Right ventricle myocardium inferior (tissue), 1 donor: ENCODE measurements around the gene CFAP221. TPM values are rescaled to one million over a fixed set of nuclear protein-coding genes. Genes with fewer than 3 reads are reported as not detected.

Experiments used
- ATAC-seq: fragments of 200-7000 bp; cut with Tn5 transposase; one replicate; pipeline ENCODE4 v1.9.1; 2020; ENCODE audit warnings: mild to moderate bottlenecking, moderate library complexity
- DNase-seq: peaks from one replicate; pipeline ENCODE4 v3.0.0; 2021; ENCODE audit errors: missing footprints
- intact Hi-C: fragments of 100-400 bp; cut with DNase I; formaldehyde crosslinking; loops from one replicate; pipeline ENCODE4 v1.11.0; 2022
- total RNA-seq: library from RNA; stranded (reverse); fragmentation: NEBNext Ultra II Directional; extraction: Animal tissue kit (Norgen Biotek cat#: 25700); gene quantifications from one replicate; pipeline ENCODE4 v1.2.1, GENCODE V29; 2021
- donor health status: DM: no; HTN: yes; CAD: no; lungs with severe emphysema.

Gene CFAP221
- total RNA-seq, 1 donor from 2014 or later = 0.51 TPM

DNA sequence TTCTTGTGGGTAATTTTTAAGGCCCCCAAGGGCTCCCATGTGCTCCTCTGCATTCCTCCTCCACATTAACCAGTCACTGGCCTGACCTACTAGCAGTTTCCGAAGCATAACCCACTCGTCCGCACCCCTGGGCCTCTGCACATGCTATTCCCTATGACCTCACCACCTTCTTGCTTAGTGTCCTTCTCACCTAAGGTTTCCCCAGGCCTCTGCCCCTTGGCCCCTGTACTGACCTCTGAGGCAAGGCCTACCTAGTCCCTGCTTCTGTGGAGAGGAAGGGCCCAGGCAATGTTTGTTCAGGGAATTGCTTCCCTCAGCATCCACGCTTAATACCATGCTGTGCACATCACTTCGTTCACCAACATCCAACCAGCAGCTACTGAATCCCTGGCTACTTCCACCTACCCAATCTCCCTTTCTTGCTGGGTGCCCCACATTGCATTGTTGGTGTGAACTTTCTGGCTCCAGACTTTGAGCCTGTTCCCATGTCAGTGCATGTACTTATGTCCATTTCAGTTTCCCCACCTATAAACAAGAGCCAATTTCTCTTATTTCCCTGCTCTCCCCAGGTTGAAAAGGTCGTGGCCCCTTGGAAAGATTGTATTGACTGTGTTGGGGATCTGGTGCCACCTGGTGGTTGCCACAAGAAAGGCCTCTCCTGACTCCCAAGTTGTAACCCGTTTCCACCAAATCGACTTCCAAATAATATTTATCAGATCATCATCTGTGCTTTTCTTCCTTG lies 115.5 kb downstream of the CFAP221 start:
- DNase-seq (no peak), ATAC-seq (peak; percentile 37)
- intact Hi-C loops = loop anchor here (5.0 kb wide), 1 partner anchor 252 kb away; no protein-coding TSS in a partner anchor

DNA sequence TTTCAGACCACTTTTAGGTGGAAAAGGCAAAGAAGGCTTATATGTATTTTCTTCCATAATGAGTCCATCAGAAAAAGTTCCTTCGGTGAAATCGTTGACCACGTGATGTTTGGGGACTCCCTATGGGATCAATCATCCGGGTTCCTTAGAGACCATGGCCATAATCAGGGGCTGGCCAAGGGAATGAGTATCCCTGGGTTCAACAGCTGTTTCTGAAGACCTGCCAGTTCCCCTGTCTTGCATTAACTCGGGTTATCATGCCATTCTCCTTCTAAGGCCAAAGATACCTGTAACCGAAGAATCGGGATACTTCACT lies 116.1 kb downstream of the CFAP221 start:
- no peak for ATAC-seq
- intact Hi-C loops = loop anchor here (5.0 kb wide), 1 partner anchor 253 kb away; no protein-coding TSS in a partner anchor
- no peak for DNase-seq

DNA sequence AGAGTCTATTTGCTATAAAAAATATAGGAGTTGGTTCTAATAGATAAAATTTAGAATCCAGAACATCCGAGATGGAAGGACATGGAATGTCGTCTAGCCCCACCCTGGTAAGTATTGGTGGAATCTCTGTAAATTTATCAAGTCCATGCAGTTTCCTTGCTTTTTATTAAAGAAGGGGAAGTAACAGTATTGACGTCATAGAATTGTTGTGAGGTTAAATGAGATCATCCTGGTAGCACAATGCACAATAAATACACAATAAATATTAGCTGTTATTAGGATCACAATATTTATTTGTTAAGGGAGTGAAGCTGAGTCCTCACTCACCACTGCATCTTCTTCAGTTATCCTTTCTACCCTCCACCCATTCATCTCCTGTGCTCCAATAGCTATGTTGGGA lies 118.0 kb downstream of the CFAP221 start:
- ATAC-seq (no peak), DNase-seq (no peak)
- intact Hi-C loops = loop anchor here (5.0 kb wide), 1 partner anchor 255 kb away; no protein-coding TSS in a partner anchor

DNA sequence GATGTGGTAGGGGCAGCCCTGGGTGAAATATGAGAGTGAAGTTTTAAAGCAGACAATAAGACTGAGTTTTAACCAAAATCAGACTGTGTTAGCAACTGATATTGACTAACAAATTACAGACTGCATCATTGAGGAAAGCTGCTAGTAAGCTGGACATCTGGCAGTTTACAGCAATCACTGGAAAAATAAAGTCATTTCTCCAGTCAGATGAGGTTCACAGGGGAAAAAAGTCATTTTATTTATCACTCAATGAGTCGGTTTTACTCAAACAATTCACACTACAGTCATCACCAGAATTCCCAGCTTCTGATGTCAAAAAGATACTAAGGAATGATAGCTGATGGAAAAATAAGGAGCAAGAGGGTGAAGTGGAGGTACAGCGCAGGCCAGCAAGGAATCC lies 124.3 kb downstream of the CFAP221 start:
- intact Hi-C loops = no loop called here

DNA sequence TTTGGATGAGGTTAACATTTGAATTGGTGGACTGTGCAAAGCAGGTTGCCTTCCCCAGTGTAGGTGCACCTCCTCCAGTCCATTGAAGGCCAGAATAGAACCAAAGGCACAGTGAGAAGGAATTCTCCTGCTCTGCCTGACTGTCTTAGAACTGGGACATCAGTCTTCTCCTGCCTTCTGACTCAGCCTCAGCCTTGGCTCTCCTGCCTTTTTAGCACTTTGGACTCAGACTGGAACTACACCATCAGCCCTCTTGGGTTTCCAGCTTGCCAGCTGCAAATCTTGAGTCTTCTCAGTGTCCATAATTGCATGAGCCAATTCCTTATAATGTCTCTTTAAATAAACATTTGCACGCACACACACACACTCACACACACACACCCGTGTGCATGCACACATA lies 126.8 kb downstream of the CFAP221 start:
- DNase-seq (no peak), ATAC-seq (no peak)
- intact Hi-C loops = no loop called here

More for the DNA sequence above, 124.3 kb downstream of the CFAP221 start:
- DNase-seq (no peak), ATAC-seq (no peak)

DNA sequence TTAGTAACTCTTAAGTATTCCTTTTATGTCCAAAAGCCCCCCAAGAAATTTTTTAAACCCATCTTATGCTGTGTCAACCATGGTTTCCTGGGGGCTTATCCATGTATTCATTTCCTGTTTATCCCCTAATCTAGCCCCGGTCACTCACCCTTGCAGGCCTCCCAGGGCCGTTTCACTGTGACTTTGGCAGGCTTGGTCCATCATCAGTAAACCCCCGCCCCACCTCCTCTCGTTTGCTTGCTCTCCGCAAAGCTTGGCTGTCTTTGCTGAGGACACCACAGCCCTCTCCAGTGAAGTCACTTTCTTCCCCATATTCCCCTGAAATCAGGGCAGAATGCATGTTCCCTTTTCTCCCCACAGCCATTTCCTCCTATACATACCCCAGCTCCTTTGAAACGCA lies 127.5 kb downstream of the CFAP221 start:
- intact Hi-C loops = no loop called here
- ATAC-seq (no peak), DNase-seq (no peak)

DNA sequence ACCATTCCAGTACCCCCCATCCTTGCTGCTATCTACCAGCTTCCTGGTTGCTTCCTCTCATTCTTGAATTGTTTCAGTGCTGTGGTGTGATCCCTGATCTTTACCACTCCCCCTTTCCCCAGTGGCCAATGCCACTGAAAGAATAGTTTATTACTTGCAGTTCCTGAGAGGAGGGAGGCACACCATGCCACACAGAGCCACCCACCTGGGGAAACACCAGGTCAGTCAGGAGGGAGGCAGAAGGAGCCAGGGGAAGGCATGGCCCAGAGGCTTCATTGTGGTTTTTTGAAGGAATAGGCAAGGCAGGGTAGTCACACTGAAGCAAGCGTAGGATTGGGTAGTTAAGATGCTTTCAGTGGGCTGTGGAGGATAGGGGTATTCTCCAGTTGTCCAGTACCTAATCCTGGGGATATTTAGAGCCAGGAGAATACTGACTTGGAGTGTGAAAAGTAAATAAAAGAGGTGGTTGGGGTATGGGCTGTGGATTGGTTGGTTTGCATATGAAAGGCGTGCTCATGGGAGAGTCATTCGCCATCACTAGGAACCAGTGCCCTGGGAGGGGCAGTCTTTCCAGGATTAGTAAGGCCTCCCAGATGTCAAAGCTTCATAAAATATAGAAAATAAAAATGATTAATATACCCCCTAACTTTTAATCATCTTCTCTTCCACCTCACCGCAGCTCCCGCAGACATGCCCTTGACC lies 128.1 kb downstream of the CFAP221 start:
- DNase-seq (no peak), ATAC-seq (no peak)
- intact Hi-C loops = no loop called here

DNA sequence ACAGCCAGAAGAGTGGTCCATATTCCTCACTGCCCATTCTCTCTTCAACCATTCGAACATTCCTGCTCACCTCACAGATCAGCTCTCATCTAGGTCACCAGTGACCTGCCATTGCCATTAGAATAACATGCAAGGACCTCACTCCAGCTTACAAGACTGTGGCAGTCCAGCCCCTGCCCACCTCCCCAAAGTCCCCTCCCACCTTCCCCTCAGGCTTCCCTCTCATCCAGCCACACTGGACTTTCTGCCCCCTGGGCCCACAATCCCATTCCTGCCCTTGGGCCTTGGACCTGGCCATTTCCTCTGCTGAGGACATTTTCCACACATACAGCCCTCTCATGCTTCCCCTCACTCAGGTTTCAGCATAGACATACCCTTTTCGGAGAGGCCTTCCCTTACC lies 129.5 kb downstream of the CFAP221 start:
- intact Hi-C loops = no loop called here
- DNase-seq (no peak), ATAC-seq (no peak)

DNA sequence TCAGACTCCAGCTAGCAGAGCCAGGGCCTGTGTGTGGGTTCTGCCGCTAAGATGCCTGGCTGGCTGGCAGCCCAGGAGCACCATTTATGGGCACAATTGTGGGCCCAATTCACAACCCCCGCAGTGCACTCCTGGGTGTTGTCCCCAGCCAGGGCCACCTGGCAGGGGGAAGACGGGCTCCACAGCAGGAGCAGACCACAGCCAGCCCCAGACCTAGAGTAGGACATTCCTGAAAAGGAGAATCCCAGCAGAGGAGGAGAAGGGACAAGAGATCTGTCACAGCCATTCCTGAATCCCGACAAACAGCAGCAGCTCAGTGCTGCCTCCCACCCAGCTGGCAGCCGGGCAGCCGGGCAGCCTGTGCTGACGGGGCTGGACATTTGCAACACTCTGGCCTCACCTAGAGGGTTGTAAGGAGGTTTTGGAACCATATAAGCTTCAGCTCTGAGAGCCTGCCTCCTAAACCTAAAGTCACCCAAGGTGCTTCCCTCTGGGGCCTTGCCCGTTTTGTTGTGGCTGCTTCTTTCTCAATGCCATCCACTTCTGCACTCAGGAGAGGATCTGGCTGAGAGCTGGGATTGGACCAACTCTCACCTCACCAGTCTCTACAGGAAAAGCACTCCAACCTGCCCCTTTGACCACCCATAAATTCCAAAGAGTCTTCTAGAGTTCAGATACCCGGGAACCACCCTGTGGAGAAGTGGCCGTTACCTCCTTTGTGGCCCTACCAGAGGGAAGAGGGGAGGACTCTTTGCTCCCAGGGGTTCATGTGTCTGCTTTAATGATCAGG lies 130.7 kb downstream of the CFAP221 start:
- no peak for DNase-seq
- no peak for ATAC-seq
- intact Hi-C loops = no loop called here

DNA sequence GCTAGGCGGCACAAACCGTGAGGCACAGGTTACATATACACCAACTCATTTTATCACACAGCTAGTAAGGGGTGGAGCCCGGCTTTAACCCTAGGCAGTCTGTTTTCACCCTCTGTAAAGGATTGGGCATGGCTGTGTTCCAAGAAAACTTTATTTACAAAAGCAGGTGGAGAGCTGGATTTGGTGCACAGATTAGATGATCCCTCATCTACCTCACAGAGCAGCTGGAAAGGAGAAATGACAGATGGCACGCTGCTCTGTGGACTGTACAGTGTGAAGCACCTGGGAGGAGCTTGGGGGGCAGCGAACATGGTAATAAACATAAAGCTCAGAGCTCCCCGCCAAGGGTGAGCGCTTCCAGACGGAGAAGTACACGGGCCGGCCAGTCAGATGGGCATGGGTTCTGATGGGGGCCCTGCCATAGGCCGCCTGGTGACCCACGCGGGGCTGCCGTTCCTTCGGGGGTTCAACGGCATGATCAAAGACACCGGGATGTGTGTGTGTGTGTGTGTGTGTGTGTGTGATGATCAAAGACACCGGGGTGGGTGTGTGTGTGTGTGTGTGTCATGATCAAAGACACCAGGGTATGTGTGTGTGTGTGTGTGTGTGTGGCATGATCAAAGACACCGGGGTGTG lies 133.9 kb downstream of the CFAP221 start:
- intact Hi-C loops = no loop called here
- DNase-seq (no peak), ATAC-seq (no peak)

DNA sequence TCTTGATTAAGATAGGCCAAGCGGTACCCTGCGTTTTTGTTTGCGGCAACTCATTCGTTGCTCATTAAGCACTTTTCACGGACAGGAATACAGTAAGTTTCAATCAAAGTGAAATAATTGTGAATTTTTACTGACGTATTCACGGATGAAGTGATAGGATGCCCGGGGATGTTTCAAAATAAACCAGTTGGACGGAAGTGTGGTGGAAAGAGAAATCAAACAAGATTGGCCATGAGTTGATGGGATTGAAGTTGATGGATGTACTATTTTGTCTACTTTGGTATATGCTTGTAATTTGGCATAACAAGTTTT lies 135.2 kb downstream of the CFAP221 start:
- DNase-seq (no peak), ATAC-seq (no peak)
- intact Hi-C loops = no loop called here

DNA sequence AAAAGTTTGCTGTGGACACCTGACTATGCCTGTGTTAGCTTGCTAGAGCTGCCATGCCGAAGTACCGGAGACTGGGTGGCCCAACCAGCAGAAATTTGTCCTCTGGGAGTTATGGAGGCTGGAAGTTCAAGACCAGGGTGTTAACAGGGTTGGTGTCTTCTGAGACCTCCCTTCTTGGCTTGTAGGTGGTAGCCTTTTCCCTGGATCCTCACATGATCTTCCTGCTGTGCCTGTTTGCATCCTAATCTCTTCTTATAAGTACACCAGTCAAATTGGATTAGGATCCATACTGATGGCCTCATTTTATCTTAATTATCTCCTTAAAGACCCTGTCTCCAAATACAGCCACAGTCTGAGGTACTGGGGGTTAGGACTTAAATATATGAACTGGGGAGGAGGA lies 135.6 kb downstream of the CFAP221 start:
- intact Hi-C loops = no loop called here
- no peak for ATAC-seq
- DNase-seq = no peak

DNA sequence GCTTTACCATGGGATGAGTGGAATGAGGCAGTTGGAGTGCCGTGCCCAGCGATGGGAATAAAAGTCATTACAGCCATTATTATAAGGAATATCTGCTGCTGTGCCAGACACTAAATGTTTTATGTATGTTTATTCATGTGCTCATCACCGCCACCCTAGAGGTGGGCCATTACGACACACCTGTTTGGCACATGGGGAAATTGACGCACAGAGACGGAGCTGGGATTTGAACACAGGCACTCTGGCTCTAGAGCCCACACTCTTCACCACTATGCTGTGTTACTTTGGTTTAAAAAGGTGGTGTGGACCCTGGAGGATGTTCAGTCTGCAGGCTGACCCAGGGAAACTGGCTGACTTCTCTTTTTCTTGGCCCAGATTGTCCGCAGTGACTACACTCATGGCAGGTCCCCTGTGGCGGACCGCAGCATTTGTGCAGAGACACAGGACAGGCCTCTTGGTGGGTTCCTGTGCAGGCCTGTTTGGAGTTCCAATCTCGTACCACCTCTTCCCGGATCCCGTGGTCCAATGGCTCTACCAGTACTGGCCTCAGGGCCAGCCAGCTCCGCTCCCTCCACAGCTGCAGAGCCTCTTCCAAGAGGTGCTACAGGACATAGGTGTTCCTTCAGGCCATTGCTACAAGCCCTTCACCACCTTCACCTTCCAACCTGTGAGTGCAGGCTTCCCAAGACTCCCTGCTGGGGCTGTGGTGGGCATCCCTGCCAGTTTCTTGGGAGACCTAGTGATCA lies 136.4 kb downstream of the CFAP221 start:
- intact Hi-C loops = no loop called here
- ATAC-seq (no peak), DNase-seq (no peak)

DNA sequence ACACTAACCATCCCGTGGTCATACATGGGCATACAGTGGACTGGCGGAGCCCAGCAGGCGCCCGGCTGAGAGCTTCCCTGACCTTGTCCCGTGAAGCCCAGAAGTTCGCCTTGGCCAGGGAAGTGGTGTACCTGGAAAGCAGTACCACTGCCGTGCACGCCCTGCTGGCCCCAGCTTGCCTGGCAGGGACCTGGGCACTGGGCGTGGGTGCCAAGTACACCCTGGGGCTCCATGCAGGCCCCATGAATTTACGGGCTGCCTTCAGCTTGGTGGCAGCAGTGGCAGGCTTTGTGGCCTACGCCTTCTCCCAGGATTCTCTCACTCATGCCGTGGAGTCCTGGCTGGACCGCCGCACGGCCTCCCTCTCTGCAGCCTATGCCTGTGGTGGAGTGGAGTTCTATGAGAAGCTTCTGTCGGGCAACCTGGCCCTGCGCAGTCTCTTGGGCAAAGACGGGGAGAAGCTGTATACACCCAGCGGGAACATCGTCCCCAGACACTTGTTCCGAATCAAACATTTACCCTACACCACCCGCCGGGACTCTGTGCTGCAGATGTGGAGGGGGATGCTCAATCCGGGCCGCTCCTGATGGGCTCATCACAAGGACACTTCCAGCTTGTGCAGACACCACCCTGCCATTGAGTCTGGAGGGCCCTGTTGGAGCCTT lies 137.1 kb downstream of the CFAP221 start:
- intact Hi-C loops = no loop called here
- ATAC-seq = no peak
- DNase-seq = no peak

DNA sequence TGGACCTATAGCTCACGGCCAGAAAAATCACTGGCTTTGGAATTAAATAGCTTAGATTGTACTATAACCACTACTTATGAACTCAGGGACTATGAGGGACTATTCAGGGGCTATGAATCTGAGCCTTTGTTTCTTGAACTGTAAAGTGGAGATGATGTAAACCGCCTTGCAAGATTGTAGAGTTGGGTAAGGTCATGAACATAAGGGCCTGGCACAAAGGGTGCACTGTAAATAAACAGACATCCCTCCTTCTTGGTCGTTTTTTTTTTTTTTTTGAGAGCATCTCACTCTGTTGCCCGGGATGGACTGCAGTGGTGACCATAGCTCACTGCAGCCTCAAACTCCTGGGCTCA lies 137.6 kb downstream of the CFAP221 start:
- intact Hi-C loops = no loop called here
- no peak for ATAC-seq
- DNase-seq = no peak

DNA sequence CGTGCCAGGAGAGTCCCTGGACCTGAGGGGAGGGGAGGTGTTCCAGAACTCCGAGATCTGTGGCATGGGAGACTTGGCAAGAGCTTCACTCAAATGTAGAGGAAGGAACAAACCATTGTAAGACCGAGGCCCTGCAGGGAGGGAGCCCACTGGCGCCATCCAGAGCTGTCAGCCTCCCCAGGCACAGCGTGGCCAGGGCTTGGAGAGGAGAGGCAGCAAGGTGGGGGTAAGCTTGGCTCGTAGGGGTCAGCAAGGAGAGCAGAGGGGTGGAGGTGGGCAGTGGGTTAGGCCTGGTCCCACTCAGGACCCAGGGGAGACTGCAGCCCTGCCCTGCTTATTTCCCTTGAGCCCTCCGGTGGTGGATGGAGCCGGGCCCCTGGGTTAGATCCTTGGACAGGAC lies 138.3 kb downstream of the CFAP221 start:
- no peak for DNase-seq
- intact Hi-C loops = no loop called here
- no peak for ATAC-seq

DNA sequence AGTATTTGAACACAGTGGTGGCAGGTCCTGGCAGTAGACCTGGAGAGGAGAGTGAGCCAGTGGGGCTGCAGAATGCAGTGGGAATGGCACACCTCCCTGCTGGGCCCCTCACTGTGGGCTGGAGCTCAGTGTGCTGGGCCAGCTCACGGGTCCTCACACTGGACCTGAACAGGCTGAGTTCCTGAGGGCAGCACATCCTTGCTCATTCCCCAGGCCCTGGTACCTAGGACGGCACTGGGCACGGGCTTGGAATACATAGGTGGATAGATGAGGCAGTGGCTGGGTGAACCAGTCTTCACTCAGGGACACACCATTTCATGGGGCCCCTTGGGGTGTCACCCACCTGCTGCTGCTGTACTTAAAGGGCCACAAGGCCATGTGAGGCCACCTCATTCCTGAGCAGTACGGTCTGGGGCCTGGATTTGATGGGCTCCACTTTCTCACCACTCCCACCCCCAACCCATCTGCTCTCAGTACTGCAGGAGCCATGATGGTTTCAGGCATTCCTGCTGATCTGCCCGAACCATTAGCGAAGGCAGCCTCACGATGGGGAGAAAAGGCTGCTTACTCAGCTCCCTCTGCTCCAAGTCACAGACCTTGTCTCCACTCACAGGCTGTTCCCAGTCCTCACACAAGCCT lies 138.9 kb downstream of the CFAP221 start:
- intact Hi-C loops = no loop called here
- no peak for DNase-seq
- ATAC-seq = no peak
